GM18868 (cell line): ENCODE measurements around the gene TTC39A.
A peak's percentile ranks its signal among the peaks of the same experiment; 100 is the strongest.

Experiments used
- ATAC-seq: cut with Tn5 transposase; IDR thresholded peaks from one replicate; pipeline ENCODE4 v1.9.1; 2021; ENCODE audit warnings: mild to moderate bottlenecking, moderate library complexity; ENCODE audit not compliant: unreplicated experiment

TTC39A gene

DNA sequence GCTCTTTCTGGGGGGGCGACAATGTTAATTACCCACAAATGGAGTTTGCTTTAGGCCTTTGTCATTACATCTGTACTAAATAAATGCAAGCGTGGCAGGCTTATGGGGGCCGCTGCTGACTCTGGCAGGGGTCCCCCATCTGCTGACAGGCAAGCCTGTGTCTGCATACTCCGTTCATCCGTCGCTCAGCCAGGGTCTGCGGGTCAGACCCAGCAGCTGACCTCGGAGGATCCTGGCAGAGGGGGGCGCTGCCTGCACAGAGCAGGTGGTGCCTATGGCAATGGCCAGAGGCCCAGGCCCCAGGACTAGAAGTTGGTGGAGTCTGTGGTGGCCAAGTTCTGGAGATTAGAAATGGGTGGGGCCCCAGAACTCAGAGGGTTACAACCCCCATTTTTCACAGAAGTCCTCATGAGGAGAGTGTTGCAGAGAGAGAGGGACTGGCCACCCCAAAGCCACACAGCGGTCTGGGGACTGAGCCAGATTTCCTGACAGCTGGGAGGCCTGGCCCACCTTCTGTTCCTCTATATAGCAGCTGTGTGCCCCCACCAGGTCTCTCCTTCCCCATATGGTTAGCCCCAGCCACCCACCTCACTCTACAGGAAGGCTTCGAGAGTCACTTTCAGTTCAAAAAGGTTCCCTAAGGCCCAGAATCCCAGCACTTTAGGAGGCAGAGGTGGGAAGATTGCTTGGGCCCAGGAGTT lies 31.0 kb downstream of the TTC39A start:
- no peak for ATAC-seq

DNA sequence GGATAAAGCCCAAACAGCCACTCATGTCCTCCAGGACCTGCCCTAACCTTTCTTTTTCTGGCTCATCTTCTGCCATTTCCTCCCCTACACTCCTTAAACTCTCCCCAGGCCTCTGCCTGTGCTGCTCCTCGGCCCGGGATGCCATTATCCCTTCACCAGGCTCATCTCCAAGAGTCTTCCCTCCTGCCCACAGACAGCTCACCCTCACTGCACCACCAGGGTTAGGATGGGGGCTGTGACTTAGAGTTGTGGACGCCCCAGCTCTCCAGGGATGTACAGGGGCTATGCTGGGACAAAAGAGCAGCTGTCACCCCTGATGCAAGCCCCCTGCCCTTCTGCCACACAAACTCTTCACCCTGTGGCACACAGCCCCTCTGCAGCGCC lies 32.0 kb downstream of the TTC39A start:
- no peak for ATAC-seq

DNA sequence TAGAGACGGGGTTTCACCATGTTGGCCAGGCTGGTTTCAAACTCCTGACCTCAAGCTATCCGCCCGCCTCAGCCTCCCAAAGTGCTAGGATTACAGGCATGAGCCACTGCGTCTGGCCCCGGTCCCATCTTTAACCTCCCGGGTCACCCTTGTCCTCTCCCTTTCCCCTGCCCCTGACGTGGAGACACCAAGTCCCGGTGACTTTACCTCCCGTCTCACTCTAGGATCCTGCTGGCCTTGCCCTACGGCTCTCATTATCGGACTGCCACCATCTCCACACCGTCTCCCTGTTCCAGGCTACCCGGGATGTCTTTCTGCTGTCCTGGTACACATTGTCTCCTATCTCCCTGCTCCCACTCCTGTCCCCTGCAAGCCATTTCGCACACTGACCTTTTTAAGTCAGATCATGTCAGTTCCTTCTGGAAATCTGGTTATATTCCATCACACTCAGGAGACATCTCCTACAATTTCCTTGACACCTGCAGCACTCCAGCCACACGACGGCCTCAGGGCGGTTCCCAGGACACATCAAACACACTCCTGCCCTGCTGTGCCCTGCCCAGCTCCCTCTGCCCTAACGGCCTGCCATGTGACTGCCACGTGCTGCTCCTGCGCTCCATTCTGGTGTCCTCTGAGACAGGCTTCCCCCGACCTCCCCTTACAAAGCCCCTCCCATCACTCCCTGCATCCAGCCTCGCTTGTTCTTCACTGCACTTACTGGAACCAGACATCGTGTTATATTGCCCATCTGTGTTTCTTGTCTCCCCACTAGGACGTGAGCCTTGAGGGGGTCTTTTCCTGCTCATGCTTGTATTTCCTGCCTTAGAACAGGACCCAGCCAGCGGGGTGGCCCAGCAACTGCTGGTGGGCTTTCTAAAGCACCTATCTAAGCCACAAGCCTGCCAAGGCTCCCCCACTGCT lies 32.7 kb downstream of the TTC39A start:
- no peak for ATAC-seq

DNA sequence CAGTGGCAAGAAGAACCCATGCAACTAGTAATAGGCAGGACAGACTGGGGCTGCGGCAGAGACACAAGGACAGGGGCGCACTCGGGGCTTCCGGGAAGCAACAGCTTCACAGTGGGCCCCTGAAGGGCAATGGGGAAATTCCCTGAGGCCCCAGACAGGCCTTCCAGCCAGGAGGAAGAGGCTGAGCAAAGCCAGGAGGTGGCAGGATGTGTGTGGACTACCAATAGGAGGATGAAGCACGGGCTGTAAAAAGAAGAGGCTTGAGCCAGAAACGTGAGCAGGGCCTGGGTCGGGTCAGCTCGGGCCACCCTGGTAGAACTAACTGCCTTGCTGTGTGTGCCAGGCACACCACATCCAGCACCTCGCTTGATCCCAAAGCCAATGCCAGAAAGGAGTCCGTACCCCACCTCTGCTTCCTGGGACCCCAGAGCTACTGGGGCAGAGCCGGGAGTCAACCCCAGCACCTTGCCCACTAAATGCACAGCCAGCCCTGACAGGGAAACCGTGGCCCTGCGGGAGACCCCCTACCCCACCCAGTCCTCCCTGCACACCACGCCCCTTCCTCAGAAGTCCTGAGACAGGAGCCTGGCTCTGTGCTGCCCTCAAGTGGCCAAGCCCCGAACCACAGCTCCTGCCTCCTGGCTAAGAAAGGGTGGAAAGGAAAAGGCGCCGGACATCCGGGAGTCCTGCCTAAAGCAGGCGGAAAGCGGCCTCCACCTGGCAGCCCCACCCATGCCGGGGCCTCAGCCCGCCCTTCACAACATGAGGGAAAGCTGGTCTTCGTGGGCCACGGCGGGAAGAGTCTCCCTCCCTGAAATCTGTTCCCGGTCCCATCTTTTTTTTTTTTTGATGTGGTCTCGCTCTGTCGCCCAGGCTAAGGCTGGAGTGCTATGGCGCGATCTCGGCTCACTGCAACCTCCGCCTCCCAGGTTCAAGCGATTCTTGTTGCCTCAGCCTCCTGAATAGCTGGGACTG lies 33.7 kb downstream of the TTC39A start:
- peak; percentile 60 for ATAC-seq

DNA sequence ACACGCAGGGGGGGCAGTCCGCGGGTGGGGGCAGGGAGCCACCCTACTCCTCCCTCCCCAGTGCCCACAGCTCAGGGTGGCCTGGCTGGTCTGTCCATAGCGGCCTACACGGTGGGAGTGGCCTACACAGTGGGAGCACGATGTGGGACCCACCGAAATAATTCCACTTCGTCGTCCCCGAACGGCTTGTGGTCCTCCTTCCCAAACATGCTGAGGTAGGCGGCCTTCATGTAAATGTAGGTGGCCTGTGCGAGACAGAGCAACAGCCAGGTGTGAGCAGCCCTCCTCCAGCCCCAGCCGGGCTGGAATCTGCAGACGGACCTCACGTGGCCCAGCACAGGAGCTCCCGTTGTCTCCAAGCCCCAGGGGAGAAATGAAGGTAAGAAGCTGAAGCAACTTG lies 34.4 kb downstream of the TTC39A start:
- no peak for ATAC-seq

DNA sequence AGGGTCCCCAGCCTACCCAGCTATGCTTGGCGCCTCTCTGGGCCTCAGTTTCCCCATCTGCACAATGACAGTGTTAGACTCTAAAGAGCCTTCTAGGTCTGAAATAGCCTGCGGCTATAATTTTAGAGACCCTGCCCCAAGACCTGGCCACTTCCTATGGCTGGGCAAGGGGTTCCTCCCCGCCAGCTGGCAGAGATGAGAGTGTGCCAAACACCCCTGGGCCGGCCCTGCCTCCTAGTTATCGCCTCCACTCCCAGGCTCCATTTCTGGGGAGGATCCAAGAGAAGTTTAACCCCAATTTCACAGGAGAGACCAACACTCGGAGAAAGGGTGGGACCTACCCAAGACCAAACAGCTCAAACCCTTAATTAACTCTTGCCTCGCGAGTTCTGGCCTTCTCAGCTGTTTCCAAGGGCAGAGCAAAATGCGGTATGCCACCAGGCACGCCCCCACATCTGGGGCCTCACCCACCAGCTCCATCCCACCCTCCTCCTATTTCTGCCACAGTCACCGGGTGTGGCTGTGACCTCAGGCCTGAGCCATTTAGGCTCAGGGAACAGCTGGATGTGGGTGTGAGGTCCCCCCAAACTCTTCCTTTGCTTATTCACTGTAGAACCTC lies 35.7 kb downstream of the TTC39A start:
- no peak for ATAC-seq

DNA sequence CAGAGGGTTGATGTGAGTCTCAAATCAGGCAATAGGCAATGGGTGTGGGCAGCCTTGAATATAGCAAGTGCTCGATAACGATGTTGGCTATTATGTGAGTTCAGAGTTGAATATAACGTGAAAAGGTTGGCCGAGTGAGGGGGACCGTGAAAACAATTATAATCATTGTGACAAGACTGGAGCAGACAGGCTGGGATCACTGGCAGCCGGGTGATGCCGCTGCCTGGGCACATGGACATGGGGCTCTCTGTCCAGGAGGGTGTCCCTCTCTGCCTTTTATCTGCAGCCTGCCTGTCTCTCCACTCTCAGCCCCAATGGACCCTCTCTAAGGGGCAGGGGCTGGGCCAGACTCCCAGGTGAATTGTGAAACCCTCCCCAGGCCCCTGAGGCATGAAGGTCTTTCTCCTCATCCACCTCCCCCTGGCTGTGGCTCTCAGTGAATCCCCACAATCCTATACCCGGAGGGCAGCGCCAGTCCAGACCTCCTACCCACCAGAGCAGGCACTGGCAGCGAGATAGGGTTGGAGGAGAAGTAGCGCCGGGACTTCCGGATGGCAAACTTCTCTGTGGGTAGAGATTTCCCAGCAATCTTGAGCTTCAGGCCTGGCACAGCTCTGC lies 36.4 kb downstream of the TTC39A start:
- no peak for ATAC-seq

DNA sequence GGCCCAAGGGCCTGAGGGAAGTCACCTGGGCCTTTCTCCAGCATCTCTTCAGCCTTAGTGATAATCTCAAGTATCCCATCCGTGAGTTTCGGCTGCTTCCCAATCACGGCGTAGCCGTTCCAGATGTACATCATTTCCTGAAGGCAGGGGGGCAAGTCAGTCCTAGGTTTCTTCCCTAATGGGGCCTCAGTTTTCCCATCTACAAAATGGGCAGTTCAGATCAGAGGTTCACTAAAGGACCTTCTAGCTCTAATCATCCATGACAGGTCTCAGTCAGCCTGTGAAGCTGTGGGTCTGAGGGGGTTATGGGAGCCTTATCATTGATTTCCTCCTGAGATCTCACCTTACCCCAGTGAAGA lies 39.9 kb downstream of the TTC39A start:
- ATAC-seq = no peak

DNA sequence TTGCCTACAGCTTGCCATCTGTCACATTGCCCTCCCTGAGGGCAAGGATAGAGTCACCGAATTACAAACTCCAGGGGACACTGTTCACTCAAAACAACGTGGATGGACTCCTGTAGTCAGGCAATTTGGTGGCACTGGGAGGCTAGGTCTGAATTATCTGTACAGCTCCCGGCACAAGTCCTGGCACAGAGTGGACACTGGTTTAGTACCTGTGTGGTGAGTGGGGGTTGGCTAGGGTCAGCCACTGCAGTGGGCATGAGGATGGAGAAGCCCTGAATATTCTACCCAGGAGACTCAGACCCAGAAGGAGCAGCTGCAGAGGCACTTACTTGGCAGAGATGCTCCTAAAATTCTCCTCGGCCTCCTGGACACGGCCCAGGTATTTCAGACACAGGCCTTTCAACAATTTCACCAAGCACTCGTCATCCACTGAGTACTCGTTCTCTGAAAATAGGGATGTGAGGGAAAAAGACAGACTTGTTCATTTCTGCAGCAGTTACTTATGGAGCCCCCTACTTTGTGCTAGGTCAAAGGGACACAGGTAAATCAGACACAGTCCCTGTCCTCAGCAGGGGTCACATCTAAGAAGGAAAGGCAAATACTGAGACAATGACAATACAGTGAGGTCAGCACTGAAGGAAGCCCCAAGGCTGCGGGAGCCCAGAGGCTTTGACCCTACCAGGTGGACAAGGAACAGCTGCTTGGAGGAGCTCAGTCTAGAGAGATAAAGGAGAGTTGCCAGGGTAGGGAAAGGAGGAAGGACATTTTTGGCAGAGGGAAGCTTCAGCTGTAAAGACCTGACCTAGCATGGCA lies 40.5 kb downstream of the TTC39A start:
- ATAC-seq = no peak

DNA sequence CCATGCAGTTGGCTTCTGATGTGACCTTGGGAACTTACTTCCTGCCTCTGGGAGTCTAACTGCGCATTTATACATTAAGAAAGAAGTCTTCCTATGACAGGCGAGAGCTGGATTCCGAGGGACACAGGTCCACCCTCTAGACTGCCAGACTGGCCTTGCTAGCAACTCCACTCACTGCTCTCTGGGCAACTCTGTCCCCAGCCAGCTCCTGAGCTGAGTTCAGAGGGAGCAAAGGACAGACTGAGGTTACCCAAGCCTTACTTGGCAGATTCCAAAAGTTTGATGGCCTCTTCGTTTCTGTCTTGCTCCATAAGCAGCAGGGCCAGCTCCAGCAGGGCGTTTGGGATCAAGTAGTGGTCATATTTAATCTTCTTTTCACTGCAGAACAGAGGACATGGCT lies 41.8 kb downstream of the TTC39A start:
- no peak for ATAC-seq

DNA sequence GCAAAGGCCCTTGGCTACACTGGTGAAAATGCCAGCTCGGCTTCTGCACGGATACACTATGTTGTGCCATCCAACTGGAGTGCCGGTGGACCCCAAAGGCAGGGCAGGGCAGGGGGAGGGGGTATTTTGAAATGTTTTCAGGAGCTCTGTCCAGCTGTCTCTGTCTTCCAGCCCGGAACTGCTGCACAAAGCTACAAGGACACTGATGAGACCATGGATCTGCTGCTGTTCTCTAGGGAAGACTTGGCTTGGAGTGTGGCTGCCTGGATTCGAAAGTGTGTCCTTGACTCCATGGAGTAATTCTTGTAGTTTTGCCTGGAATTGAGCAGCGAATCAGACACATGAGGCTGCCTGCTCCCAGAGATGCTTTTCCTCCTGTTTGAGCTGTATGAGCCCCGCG lies 42.4 kb downstream of the TTC39A start:
- no peak for ATAC-seq

DNA sequence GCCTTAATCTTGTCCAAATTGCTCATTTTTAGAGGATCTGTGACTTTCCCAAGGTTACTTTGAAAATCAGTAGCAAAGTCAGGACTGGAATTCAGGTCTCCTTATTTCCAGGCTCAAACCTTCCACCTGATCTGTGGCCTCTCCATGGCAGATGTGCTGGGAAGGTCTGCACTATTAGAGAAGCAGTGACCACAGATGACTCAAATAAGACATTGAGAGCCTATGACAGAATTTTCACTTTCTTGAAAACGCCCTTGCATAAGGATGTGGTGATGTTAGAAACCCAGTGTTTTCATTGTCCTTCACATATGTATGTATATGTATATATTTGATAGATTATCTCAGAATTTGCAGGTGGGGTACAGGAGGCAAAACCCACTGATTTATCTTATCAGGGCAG lies 45.3 kb downstream of the TTC39A start:
- peak; percentile 94 for ATAC-seq

DNA sequence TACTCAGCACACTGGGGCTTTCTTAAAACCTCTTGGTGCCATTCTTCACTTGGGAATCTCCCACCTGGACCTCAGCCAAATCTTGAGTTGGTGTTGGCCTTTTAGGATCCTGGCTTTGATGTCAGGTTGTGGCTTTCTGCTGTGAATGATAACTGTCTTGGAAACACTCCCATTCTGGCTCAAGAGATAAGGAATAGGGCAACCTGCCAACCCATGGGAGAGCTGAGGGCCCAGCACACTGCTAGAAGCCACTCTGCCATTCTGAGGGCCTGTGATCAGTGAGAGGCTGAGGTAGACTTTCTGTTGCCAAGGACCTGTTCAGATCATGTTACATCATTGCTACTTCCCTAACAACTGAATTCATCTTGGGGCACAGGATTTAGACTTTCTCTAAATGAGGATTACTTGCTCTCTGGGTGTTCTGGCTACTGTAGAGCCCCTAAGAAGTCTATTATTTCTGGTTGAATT lies 45.8 kb downstream of the TTC39A start:
- peak; percentile 56 for ATAC-seq

DNA sequence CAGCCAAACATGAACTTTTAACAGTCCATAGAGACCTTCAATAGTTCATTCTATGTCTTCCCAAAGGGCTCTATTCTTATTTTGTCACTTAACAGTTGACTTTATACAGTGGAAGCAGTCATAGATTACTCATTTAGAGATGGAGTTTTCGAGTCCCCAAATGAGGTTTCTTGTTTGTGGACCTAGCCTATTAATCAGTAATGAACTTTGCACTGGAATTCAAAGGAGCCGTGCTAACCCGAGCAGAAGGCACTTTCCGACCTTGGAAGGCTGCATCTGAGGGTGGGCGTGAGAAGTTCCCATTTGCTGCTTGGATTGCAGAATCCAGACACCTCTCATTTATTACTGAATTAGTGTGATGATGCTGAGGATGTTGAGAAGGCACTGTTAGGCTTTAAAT lies 46.4 kb downstream of the TTC39A start:
- no peak for ATAC-seq

DNA sequence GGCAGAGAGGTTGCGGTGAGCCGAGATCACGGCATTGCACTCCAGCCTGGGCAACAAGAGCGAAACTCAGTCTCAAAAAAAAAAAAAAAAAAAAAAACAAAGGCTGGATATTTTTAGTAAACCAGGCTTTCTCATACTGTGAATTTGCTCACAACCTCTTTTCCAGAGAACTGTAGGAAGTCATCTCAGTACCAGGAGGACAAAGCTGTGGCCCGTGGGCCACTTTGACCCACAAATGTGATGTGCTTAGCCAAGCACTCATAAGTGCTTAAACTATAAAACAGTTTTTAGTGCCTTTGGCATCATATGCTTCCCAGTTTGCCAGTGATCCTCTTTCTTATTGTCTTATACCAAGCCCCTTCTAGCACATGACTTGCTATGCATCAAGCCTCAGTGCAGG lies 47.8 kb downstream of the TTC39A start:
- no peak for ATAC-seq

DNA sequence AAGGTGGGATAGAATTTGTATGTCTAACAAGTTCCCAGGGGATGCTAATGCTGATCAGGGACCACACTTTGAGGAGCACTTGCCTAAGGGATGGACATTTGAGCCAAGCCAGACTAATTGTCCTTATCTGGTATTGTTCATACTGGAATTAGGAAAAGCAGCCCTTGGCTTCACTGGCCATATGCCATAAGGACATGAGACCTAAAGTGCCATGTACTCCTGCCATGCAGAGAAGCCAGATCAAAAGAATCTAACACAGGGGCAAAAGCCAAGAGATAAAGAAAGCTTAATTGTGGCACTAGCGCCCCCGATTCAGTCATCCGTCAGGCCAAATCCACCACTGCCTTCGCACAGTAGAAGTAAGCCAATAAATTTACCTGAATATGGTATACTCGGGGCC lies 48.6 kb downstream of the TTC39A start:
- no peak for ATAC-seq

DNA sequence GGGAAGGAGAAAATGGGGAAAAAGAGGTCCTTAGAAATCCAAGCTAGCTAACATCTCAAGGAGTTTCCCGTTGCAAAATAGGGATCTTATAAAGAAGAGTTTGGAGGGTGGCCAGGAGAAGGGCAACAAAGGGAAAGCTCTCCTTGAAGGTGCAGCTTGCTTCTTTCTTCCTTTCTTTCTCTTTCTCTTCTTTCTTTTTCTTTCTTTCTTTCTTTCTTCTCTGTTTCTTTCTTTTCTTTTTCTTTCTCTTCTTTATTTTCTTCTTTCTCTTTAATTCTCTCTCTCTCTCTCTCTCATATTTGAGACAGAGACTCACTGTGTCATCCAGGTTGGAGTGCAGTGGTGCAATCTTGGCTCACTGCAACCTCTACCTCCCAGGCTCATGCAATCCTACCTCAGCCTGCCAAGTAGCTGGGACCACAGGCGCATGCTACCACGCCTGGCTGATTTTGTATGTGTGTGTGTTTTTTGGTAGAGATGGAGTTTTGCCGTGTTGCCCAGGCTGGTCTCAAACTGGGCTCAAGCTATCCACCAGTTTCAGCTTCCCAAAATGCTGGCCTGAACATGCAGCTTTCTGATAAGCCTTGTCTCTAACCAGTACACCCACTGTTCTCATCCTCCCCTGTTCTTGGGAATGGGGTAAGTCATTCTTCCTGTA lies 49.9 kb downstream of the TTC39A start:
- no peak for ATAC-seq

DNA sequence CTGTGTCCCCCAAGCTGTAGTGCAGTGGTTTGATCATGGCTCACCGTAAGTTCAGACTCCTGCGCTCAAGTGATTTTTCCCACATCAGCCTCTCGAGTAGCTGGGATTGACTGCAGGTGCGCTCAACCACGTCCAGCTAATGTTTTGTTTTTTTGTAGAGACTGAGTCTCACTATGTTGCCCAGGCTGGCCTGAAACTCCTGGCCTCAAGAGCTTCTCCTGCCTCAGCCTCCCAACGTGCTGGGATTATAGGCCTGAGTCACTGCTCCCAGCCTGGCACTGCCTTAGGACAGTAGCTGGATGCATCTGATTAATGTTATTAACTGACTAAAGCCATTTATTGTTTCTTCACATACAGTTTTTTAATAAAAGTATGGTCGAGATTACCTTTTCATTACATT lies 54.1 kb downstream of the TTC39A start:
- no peak for ATAC-seq

DNA sequence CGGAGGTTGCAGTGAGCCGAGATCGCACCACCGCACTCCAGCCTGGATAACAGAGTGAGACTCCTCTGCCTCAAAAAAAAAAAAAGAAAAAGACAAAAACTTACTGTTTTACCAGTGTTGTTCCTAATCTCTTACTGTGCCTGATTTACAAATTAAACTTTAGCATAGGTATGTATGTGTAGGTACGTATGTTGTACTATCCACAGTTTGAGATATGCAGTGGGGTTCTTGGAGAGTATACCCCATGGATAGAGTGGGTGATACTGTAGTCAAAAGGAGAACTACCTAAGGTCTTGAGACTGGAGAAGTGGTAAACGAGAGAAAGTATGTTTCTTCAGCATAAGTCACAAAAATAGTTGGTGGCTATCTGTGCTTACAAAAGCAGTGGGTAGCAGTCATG lies 55.7 kb downstream of the TTC39A start:
- no peak for ATAC-seq
